ENCODE measurements around the gene SARNP. TPM values are rescaled to one million over a fixed set of nuclear protein-coding genes. Genes with fewer than 3 reads are reported as not detected.
A peak's percentile ranks its signal among the peaks of the same experiment; 100 is the strongest.

The SARNP gene
- total RNA-seq, 1 donor from 2014 or later: 141 TPM

DNA sequence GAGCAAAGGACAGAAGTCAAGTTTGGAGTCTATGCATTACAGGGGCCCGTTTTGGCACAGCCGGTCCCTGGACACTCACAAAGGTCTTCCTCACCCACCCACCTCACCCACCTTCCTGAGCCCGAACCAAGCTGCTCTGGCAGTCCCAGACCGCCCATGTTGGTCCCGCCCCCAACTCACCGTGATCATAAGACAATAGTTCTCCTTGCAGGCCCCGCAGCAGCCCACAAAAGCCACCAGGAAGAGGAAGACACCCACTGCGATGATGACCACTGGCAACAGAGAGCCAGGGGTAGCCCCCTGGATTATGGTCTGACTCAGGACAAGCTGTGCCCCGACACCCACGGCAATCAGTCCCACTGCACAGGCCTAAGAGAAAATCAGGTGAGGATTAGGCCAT is 90.6 kb downstream of the SARNP start:
- Histone ChIP-seq H3K27me3 (ENCODE audit: control insufficient read depth, insufficient read depth, low read length) (no peaks in the 10 kb centered on the region), H3K36me3 (ENCODE audit: control insufficient read depth, insufficient read depth, low read length) (peaks cover 2% of the 10 kb centered on the region), H3K4me3 (ENCODE audit: low read depth, low read length) (peak overlapping the region; percentile 85)
- DNase-seq (ENCODE audit: low read depth): no peak
- TF ChIP-seq, protein P1, sequence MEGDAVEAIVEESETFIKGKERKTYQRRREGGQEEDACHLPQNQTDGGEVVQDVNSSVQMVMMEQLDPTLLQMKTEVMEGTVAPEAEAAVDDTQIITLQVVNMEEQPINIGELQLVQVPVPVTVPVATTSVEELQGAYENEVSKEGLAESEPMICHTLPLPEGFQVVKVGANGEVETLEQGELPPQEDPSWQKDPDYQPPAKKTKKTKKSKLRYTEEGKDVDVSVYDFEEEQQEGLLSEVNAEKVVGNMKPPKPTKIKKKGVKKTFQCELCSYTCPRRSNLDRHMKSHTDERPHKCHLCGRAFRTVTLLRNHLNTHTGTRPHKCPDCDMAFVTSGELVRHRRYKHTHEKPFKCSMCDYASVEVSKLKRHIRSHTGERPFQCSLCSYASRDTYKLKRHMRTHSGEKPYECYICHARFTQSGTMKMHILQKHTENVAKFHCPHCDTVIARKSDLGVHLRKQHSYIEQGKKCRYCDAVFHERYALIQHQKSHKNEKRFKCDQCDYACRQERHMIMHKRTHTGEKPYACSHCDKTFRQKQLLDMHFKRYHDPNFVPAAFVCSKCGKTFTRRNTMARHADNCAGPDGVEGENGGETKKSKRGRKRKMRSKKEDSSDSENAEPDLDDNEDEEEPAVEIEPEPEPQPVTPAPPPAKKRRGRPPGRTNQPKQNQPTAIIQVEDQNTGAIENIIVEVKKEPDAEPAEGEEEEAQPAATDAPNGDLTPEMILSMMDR (IDR thresholded peaks at IDR 0.05; ENCODE audit: insufficient read depth, low read length, poor library complexity, severe bottlenecking): no peak

DNA sequence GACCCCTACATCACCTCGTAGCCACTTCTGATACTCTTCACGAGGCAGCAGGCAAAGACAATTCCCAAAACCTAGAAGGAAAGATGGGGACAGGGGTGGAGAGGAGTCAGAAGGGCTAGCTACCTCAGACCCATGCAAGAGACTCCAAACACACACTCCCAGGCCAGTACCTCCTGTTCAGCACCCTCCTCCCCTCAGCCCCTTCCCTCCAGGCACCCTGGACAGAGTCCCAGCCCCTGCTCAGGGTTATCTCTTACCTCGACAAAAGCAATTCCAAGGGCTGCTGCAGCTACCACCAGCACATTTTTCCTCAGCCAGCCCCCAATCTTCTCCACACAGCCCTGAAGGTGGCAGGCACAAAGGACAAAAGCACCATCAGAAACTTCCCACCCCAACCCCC is 92.0 kb downstream of the SARNP start:
- H3K36me3 ChIP-seq (ENCODE audit: control insufficient read depth, insufficient read depth, low read length): peaks cover 2% of the 10 kb centered on the region
- TF ChIP-seq, protein P1 (IDR thresholded peaks at IDR 0.05; ENCODE audit: insufficient read depth, low read length, poor library complexity, severe bottlenecking): no peak
- DNase-seq (ENCODE audit: low read depth): no peak
- no peak overlapping the region for H3K4me3 ChIP-seq (ENCODE audit: low read depth, low read length)
- H3K27me3 ChIP-seq (ENCODE audit: control insufficient read depth, insufficient read depth, low read length): no peaks in the 10 kb centered on the region

DNA sequence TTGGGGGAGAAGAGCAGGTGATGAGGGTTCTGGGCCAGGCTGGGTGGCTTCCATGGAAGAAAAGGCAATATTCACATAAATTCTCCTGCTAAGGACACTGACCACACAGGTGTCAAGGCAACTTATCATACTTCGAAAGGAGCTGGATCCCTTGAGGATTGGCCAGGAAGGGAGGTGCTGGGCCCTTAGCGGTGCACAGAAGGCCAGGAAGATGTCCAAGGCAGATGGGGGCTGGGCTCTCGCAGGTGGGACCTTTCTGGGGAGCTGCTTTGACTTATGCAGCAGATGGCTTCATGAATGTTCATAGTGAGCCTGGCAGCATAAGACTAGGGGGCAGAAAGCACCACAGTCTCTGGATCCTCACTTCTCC is 92.6 kb downstream of the SARNP start:
- TF ChIP-seq, protein P1 (IDR thresholded peaks at IDR 0.05; ENCODE audit: insufficient read depth, low read length, poor library complexity, severe bottlenecking): no peak
- no peaks in the 10 kb centered on the region for H3K27me3 ChIP-seq (ENCODE audit: control insufficient read depth, insufficient read depth, low read length)
- H3K36me3 ChIP-seq (ENCODE audit: control insufficient read depth, insufficient read depth, low read length): peaks cover 2% of the 10 kb centered on the region
- no peak overlapping the region for H3K4me3 ChIP-seq (ENCODE audit: low read depth, low read length)
- no peak for DNase-seq (ENCODE audit: low read depth)

DNA sequence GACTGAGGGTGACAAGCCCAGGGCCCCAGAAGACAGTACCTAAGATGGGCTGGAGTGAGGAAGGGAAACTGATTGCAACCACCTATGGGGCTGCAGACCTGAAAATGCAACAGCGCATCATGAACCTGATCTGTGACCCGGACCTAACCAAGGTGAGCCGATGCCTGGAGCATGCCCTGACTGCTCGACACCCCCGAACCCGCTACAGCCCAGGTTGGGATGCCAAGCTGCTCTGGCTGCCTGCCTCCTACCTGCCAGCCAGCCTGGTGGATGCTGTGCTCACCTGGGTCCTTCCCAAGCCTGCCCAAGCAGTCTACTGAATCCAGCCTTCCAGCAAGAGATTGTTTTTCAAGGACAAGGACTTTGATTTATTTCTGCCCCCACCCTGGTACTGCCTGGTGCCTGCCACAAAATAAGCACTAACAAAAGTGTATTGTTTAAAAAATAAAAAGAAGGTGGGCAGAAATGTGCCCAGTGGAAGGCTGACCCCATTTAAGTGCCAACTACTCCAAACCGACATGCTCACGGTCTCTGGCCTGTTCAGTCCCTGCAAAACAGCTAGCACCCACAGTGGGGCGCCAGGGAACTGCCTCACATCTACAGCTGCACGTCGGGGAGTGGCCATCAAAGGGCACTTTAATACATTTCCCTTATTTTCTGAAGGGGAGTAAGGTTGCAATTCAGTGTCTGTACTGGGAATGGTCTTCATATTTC is 93.1 kb downstream of the SARNP start:
- no peak for DNase-seq (ENCODE audit: low read depth)
- TF ChIP-seq, protein P1 (IDR thresholded peaks at IDR 0.05; ENCODE audit: insufficient read depth, low read length, poor library complexity, severe bottlenecking): peak; percentile 76
- Histone ChIP-seq H3K36me3 (ENCODE audit: control insufficient read depth, insufficient read depth, low read length) (peaks cover 2% of the 10 kb centered on the region), H3K4me3 (ENCODE audit: low read depth, low read length) (no peak overlapping the region), H3K27me3 (ENCODE audit: control insufficient read depth, insufficient read depth, low read length) (no peaks in the 10 kb centered on the region)

DNA sequence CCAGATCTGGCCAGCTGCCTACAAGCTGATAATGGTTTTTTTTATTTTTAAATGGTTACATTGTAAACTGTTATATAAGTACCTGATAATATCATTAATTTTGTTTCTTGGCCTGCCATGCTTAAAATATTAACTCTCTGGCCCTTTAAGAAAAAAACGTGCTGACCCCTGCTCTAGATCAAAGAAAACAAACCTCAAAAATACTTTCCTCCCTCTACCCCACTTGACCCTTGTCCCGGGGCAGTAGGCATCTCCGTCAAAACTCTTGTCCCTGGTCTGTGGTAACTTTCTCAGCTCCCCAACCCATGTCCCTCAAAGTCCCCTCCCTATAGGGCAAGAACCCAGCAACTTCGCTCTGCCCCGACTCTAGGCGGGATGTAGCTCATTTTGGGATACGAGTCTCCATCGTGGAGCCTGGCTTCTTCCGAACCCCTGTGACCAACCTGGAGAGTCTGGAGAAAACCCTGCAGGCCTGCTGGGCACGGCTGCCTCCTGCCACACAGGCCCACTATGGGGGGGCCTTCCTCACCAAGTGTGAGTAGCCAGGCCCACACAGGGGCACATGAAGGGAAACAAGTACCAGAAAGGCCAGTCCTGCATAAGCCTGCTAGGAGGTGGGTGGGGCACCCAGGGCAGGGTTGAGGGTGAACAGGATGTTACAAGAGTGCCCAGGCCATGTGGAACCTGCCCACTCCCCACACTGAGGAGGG is 93.9 kb downstream of the SARNP start:
- H3K27me3 ChIP-seq (ENCODE audit: control insufficient read depth, insufficient read depth, low read length): no peaks in the 10 kb centered on the region
- DNase-seq (ENCODE audit: low read depth): no peak
- TF ChIP-seq, protein P1 (IDR thresholded peaks at IDR 0.05; ENCODE audit: insufficient read depth, low read length, poor library complexity, severe bottlenecking): no peak
- peaks cover 2% of the 10 kb centered on the region for H3K36me3 ChIP-seq (ENCODE audit: control insufficient read depth, insufficient read depth, low read length)
- no peak overlapping the region for H3K4me3 ChIP-seq (ENCODE audit: low read depth, low read length)

Data from kidney epithelial cell (primary cell).